DMS53 treated with DMSO at 0.1 percent for 48 hours (cell line): ENCODE results near the gene IFT27.
"Not testable (repeated sequence)": the region's sequence is repeated elsewhere in the genome, so short reads cannot be mapped to it uniquely, and the experiment has no call there.

Experiments used
- DNase-seq: peaks from one replicate; lab custom pipeline; 2025; ENCODE audit not compliant: unreplicated experiment; lab: John Stamatoyannopoulos, UW

The IFT27 gene

GRCh38 chr22:36744791-36745190 lies 31.1 kb downstream of the IFT27 start:
- no peak for DNase-seq

GRCh38 chr22:36744413-36744765 lies 31.5 kb downstream of the IFT27 start:
- no peak for DNase-seq

GRCh38 chr22:36743591-36744412 lies 32.1 kb downstream of the IFT27 start:
- no peak for DNase-seq

- no peak for DNase-seq
Measured at GRCh38 chr22:36743011-36743410, 32.9 kb downstream of the IFT27 start.

- DNase-seq, result no peak
Measured at GRCh38 chr22:36741968-36742367, 34.0 kb downstream of the IFT27 start.

- DNase-seq, result no peak
Measured at GRCh38 chr22:36741204-36741793, 34.6 kb downstream of the IFT27 start.

- DNase-seq, result no peak
Measured at GRCh38 chr22:36740716-36741115, 35.2 kb downstream of the IFT27 start.

- DNase-seq, result no peak
Measured at GRCh38 chr22:36739185-36739584, 36.7 kb downstream of the IFT27 start.

GRCh38 chr22:36738416-36739020 lies 37.4 kb downstream of the IFT27 start:
- DNase-seq, result no peak

GRCh38 chr22:36737776-36738175 lies 38.1 kb downstream of the IFT27 start:
- no peak for DNase-seq

- DNase-seq, result no peak
Measured at GRCh38 chr22:36736701-36737320, 39.1 kb downstream of the IFT27 start.

GRCh38 chr22:36734171-36735058 lies 41.5 kb downstream of the IFT27 start:
- DNase-seq, result no peak

- no peak for DNase-seq
Measured at GRCh38 chr22:36733271-36733670, 42.6 kb downstream of the IFT27 start.

- no peak for DNase-seq
Measured at GRCh38 chr22:36732609-36733008, 43.3 kb downstream of the IFT27 start.

- no peak for DNase-seq
Measured at GRCh38 chr22:36731916-36732315, 44.0 kb downstream of the IFT27 start.

GRCh38 chr22:36731321-36731720 lies 44.6 kb downstream of the IFT27 start:
- not testable (repeated sequence) for DNase-seq

- no peak for DNase-seq
Measured at GRCh38 chr22:36730176-36730858, 45.6 kb downstream of the IFT27 start.

- no peak for DNase-seq
Measured at GRCh38 chr22:36729321-36729720, 46.6 kb downstream of the IFT27 start.

GRCh38 chr22:36728505-36728904 lies 47.4 kb downstream of the IFT27 start:
- no peak for DNase-seq

GRCh38 chr22:36727927-36728488 lies 47.9 kb downstream of the IFT27 start:
- no peak for DNase-seq
